Measurements from ENCODE around the gene PRPF8.
"Not testable (repeated sequence)": the region's sequence is repeated elsewhere in the genome, so short reads cannot be mapped to it uniquely, and the experiment has no call there.

The PRPF8 gene

GRCh38 chr17:1709971-1710806 is 25.5 kb upstream of the PRPF8 start, which contains the start of gene TLCD2:
Gene TLCD2, minus strand, starts transcription at chr17:1710377. Its CDS starts 135 bp downstream, at chr17:1710242.
- Histone ChIP-seq H2AK5ac (ENCODE audit: low read length, severe bottlenecking) (no peak within 1 kb of the TSS), H3K9ac (ENCODE audit: low read length) (peak within 1 kb of the TSS; percentile 93), H3K4ac (ENCODE audit: low read depth in 1 of 2, low read length in 2 of 2) (peak within 1 kb of the TSS; percentile 42 to 76), H3K4me3 (ENCODE audit: insufficient read depth in 1 of 2, low read depth in 1 of 2, low read length in 2 of 2) (peak within 1 kb of the TSS; percentile 68 to 77), H2BK5ac (ENCODE audit: low read depth, low read length, poor library complexity, severe bottlenecking) (no peak within 1 kb of the TSS), H3K4me2 (ENCODE audit: low read length, poor library complexity, severe bottlenecking) (peak within 1 kb of the TSS; percentile 96), H3K18ac (ENCODE audit: low read depth in 1 of 2, low read length in 2 of 2) (peak within 1 kb of the TSS; percentile 93 to 96), H3K4me1 (ENCODE audit: control insufficient read depth, insufficient read depth, low read depth, low read length) (peaks cover 37% of the 10 kb centered on the region), H2BK120ac (ENCODE audit: low read depth, low read length) (peak within 1 kb of the TSS; percentile 92), H4K91ac (ENCODE audit: low read length) (peak within 1 kb of the TSS; percentile 91), H3K79me1 (replicated peaks; ENCODE audit: low read length, poor library complexity, severe bottlenecking) (no peaks in the 10 kb centered on the region), H3K27me3 (ENCODE audit: control insufficient read depth in 1 of 2, insufficient read depth in 1 of 2, low read length in 2 of 2) (no peaks in the 10 kb centered on the region), H2BK15ac (ENCODE audit: low read depth, poor library complexity, severe bottlenecking) (peak within 1 kb of the TSS; percentile 54), H3K9me3 (ENCODE audit: control insufficient read depth, low read length) (no peaks in the 10 kb centered on the region), H4K8ac (ENCODE audit: low read length) (peak within 1 kb of the TSS; percentile 62), H2AFZ (ENCODE audit: low read depth, low read length) (no peak within 1 kb of the TSS), H3K23ac (ENCODE audit: low read length in 2 of 2) (peak within 1 kb of the TSS in 1 of 2 experiments; percentile 29), H2BK12ac (ENCODE audit: low read length in 2 of 2) (peak within 1 kb of the TSS; percentile 15 to 32), H3K36me3 (ENCODE audit: control insufficient read depth in 1 of 2, insufficient read depth in 2 of 2, low read depth in 1 of 2, low read length in 2 of 2) (peaks cover 39 to 50% of the 10 kb centered on the region in 2 experiments), H3K27ac (ENCODE audit: low read length, poor library complexity, severe bottlenecking) (peak within 1 kb of the TSS; percentile 42), H3K14ac (ENCODE audit: low read length in 2 of 2) (peak within 1 kb of the TSS in 1 of 2 experiments; percentile 94)
- peak; percentile 82 for DNase-seq
- under 1% methylated on average over 77 of the region's 83 CpGs for WGBS

- H3K23ac ChIP-seq (ENCODE audit: low read length in 2 of 2) = no peak overlapping the region
- H2AFZ ChIP-seq (ENCODE audit: low read depth, low read length) = no peak overlapping the region
- H2BK120ac ChIP-seq (ENCODE audit: low read depth, low read length) = peak overlapping the region; percentile 92
- peak overlapping the region in 1 of 2 experiments; percentile 49 for H3K18ac ChIP-seq (ENCODE audit: low read depth in 1 of 2, low read length in 2 of 2)
- H3K4me3 ChIP-seq (ENCODE audit: insufficient read depth in 1 of 2, low read depth in 1 of 2, low read length in 2 of 2) = peak overlapping the region; percentile 68 to 77
- no peaks in the 10 kb centered on the region for H3K9me3 ChIP-seq (ENCODE audit: control insufficient read depth, low read length)
- no peaks in the 10 kb centered on the region for H3K79me1 ChIP-seq (replicated peaks; ENCODE audit: low read length, poor library complexity, severe bottlenecking)
- no peak overlapping the region for H2AK5ac ChIP-seq (ENCODE audit: low read length, severe bottlenecking)
- WGBS = 10% methylated on average over 7 of the region's 16 CpGs
- peak overlapping the region; percentile 45 for H4K8ac ChIP-seq (ENCODE audit: low read length)
- H3K4me1 ChIP-seq (ENCODE audit: control insufficient read depth, insufficient read depth, low read depth, low read length) = peaks cover 37% of the 10 kb centered on the region
- no peak overlapping the region for H3K27ac ChIP-seq (ENCODE audit: low read length, poor library complexity, severe bottlenecking)
- H3K4ac ChIP-seq (ENCODE audit: low read depth in 1 of 2, low read length in 2 of 2) = no peak overlapping the region
- H2BK5ac ChIP-seq (ENCODE audit: low read depth, low read length, poor library complexity, severe bottlenecking) = no peak overlapping the region
- no peak overlapping the region for H3K14ac ChIP-seq (ENCODE audit: low read length in 2 of 2)
- peaks cover 39 to 46% of the 10 kb centered on the region in 2 experiments for H3K36me3 ChIP-seq (ENCODE audit: control insufficient read depth in 1 of 2, insufficient read depth in 2 of 2, low read depth in 1 of 2, low read length in 2 of 2)
- H3K27me3 ChIP-seq (ENCODE audit: control insufficient read depth in 1 of 2, insufficient read depth in 1 of 2, low read length in 2 of 2) = no peaks in the 10 kb centered on the region
- H3K9ac ChIP-seq (ENCODE audit: low read length) = peak overlapping the region; percentile 93
- peak overlapping the region; percentile 96 for H3K4me2 ChIP-seq (ENCODE audit: low read length, poor library complexity, severe bottlenecking)
- DNase-seq = peak; percentile 68
- no peak overlapping the region for H2BK12ac ChIP-seq (ENCODE audit: low read length in 2 of 2)
- H2BK15ac ChIP-seq (ENCODE audit: low read depth, poor library complexity, severe bottlenecking) = no peak overlapping the region
- H4K91ac ChIP-seq (ENCODE audit: low read length) = no peak overlapping the region
Measured at GRCh38 chr17:1709403-1709951, 24.8 kb upstream of the PRPF8 start.

GRCh38 chr17:1708791-1709346 is 24.2 kb upstream of the PRPF8 start:
- not testable (repeated sequence) for H2BK15ac ChIP-seq (ENCODE audit: low read depth, poor library complexity, severe bottlenecking); H2AFZ ChIP-seq (ENCODE audit: low read depth, low read length); H3K4me2 ChIP-seq (ENCODE audit: low read length, poor library complexity, severe bottlenecking); DNase-seq; H2AK5ac ChIP-seq (ENCODE audit: low read length, severe bottlenecking); H3K27ac ChIP-seq (ENCODE audit: low read length, poor library complexity, severe bottlenecking); H3K4me3 ChIP-seq (ENCODE audit: insufficient read depth in 1 of 2, low read depth in 1 of 2, low read length in 2 of 2); H3K79me1 ChIP-seq (replicated peaks; ENCODE audit: low read length, poor library complexity, severe bottlenecking); H4K8ac ChIP-seq (ENCODE audit: low read length); H3K27me3 ChIP-seq (ENCODE audit: control insufficient read depth in 1 of 2, insufficient read depth in 1 of 2, low read length in 2 of 2); H3K4ac ChIP-seq (ENCODE audit: low read depth in 1 of 2, low read length in 2 of 2); H2BK120ac ChIP-seq (ENCODE audit: low read depth, low read length); H3K14ac ChIP-seq (ENCODE audit: low read length in 2 of 2); H2BK5ac ChIP-seq (ENCODE audit: low read depth, low read length, poor library complexity, severe bottlenecking); H3K9ac ChIP-seq (ENCODE audit: low read length); H4K91ac ChIP-seq (ENCODE audit: low read length); H3K18ac ChIP-seq (ENCODE audit: low read depth in 1 of 2, low read length in 2 of 2); H3K9me3 ChIP-seq (ENCODE audit: control insufficient read depth, low read length); H3K23ac ChIP-seq (ENCODE audit: low read length in 2 of 2)
- Histone ChIP-seq H3K4me1 (ENCODE audit: control insufficient read depth, insufficient read depth, low read depth, low read length) (peaks cover 34% of the 10 kb centered on the region), H3K36me3 (ENCODE audit: control insufficient read depth in 1 of 2, insufficient read depth in 2 of 2, low read depth in 1 of 2, low read length in 2 of 2) (peaks cover 35 to 40% of the 10 kb centered on the region in 2 experiments), H2BK12ac (ENCODE audit: low read length in 2 of 2) (peak overlapping the region in 1 of 2 experiments; percentile 10)
- WGBS = over 99% methylated on average over 10 of the region's 10 CpGs

GRCh38 chr17:1707107-1707506 is 22.4 kb upstream of the PRPF8 start:
- H3K27me3 ChIP-seq (ENCODE audit: control insufficient read depth in 1 of 2, insufficient read depth in 1 of 2, low read length in 2 of 2) = no peaks in the 10 kb centered on the region
- no peak overlapping the region for H3K9ac ChIP-seq (ENCODE audit: low read length)
- no peak overlapping the region for H4K91ac ChIP-seq (ENCODE audit: low read length)
- no peak overlapping the region for H3K14ac ChIP-seq (ENCODE audit: low read length in 2 of 2)
- no peaks in the 10 kb centered on the region for H3K9me3 ChIP-seq (ENCODE audit: control insufficient read depth, low read length)
- H3K18ac ChIP-seq (ENCODE audit: low read depth in 1 of 2, low read length in 2 of 2) = no peak overlapping the region
- peaks cover 18% of the 10 kb centered on the region for H3K4me1 ChIP-seq (ENCODE audit: control insufficient read depth, insufficient read depth, low read depth, low read length)
- H3K4ac ChIP-seq (ENCODE audit: low read depth in 1 of 2, low read length in 2 of 2) = no peak overlapping the region
- H2AFZ ChIP-seq (ENCODE audit: low read depth, low read length) = no peak overlapping the region
- no peak overlapping the region for H4K8ac ChIP-seq (ENCODE audit: low read length)
- no peak overlapping the region for H3K4me3 ChIP-seq (ENCODE audit: insufficient read depth in 1 of 2, low read depth in 1 of 2, low read length in 2 of 2)
- no peak overlapping the region for H3K23ac ChIP-seq (ENCODE audit: low read length in 2 of 2)
- H3K4me2 ChIP-seq (ENCODE audit: low read length, poor library complexity, severe bottlenecking) = no peak overlapping the region
- DNase-seq = no peak
- 94% methylated on average over 5 of the region's 5 CpGs for WGBS
- no peak overlapping the region for H2BK15ac ChIP-seq (ENCODE audit: low read depth, poor library complexity, severe bottlenecking)
- no peak overlapping the region for H2BK120ac ChIP-seq (ENCODE audit: low read depth, low read length)
- no peak overlapping the region for H2BK12ac ChIP-seq (ENCODE audit: low read length in 2 of 2)
- H2AK5ac ChIP-seq (ENCODE audit: low read length, severe bottlenecking) = no peak overlapping the region
- H3K27ac ChIP-seq (ENCODE audit: low read length, poor library complexity, severe bottlenecking) = no peak overlapping the region
- H3K36me3 ChIP-seq (ENCODE audit: control insufficient read depth in 1 of 2, insufficient read depth in 2 of 2, low read depth in 1 of 2, low read length in 2 of 2) = peaks cover 17 to 23% of the 10 kb centered on the region in 2 experiments
- no peak overlapping the region for H2BK5ac ChIP-seq (ENCODE audit: low read depth, low read length, poor library complexity, severe bottlenecking)
- no peaks in the 10 kb centered on the region for H3K79me1 ChIP-seq (replicated peaks; ENCODE audit: low read length, poor library complexity, severe bottlenecking)
